Measurements from ENCODE around the gene CDK11B. TPM values are rescaled to one million over a fixed set of nuclear protein-coding genes. Genes with fewer than 3 reads are reported as not detected.

Gene CDK11B
- total RNA-seq, 4 donors from 2014 or later: 12.6 to 31.8 (median 24.7) TPM

GRCh38 chr1:1684031-1684681 is 25.4 kb upstream of the CDK11B start:
- Histone ChIP-seq H3K36me3 (peaks cover 0 to 14% (median 0%) of the 10 kb centered on the region in 3 donors), H3K4me1 (peaks cover 0 to 49% (median under 1%) of the 10 kb centered on the region in 4 donors), H3K27me3 (peaks cover 0 to 3% of the 10 kb centered on the region in 2 donors), H3K9me3 (no peaks in the 10 kb centered on the region), H3K4me3 (no peak overlapping the region), H3K27ac (no peak overlapping the region)
- WGBS, 2 donors: 82 to 86% methylated on average over 28 of the region's 28 CpGs
- TF ChIP-seq POLR2A (IDR thresholded peaks at IDR 0.05): no peak
- DNase-seq (ENCODE audit: low spot score in 2 of 2): no peak

- no peak for TF ChIP-seq POLR2A (IDR thresholded peaks at IDR 0.05)
- peaks cover 0 to 3% of the 10 kb centered on the region in 2 donors for H3K27me3 ChIP-seq
- H3K36me3 ChIP-seq: peaks cover 0 to 9% (median 0%) of the 10 kb centered on the region in 3 donors
- H3K4me1 ChIP-seq: peaks cover 0 to 57% (median 5%) of the 10 kb centered on the region in 4 donors
- no peak overlapping the region for H3K4me3 ChIP-seq
- H3K9me3 ChIP-seq: no peaks in the 10 kb centered on the region
- WGBS, 2 donors: 62 to 67% methylated on average over 26 of the region's 26 CpGs
- DNase-seq (ENCODE audit: low spot score in 2 of 2): no peak
- H3K27ac ChIP-seq: peak overlapping the region in 1 of 4 donors; percentile 28
These were observed 24.5 kb upstream of the CDK11B start for GRCh38 chr1:1683104-1683905.

GRCh38 chr1:1680912-1681273 is 22.1 kb upstream of the CDK11B start:
- Histone ChIP-seq H3K9me3 (no peaks in the 10 kb centered on the region), H3K27ac (peak overlapping the region in 2 of 4 donors; percentile 12 to 37), H3K4me1 (peaks cover 0 to 48% (median 9%) of the 10 kb centered on the region in 4 donors), H3K27me3 (peaks cover 0 to 3% of the 10 kb centered on the region in 2 donors), H3K36me3 (peaks cover 0 to 9% (median 0%) of the 10 kb centered on the region in 3 donors), H3K4me3 (no peak overlapping the region)
- DNase-seq (ENCODE audit: low spot score in 2 of 2): no peak
- WGBS, 2 donors: 67 to 82% methylated on average over 11 of the region's 11 CpGs
- TF ChIP-seq EP300 (IDR thresholded peaks at IDR 0.05) (no peak), POLR2A (IDR thresholded peaks at IDR 0.05) (no peak)
- TF ChIP-seq, protein P1, sequence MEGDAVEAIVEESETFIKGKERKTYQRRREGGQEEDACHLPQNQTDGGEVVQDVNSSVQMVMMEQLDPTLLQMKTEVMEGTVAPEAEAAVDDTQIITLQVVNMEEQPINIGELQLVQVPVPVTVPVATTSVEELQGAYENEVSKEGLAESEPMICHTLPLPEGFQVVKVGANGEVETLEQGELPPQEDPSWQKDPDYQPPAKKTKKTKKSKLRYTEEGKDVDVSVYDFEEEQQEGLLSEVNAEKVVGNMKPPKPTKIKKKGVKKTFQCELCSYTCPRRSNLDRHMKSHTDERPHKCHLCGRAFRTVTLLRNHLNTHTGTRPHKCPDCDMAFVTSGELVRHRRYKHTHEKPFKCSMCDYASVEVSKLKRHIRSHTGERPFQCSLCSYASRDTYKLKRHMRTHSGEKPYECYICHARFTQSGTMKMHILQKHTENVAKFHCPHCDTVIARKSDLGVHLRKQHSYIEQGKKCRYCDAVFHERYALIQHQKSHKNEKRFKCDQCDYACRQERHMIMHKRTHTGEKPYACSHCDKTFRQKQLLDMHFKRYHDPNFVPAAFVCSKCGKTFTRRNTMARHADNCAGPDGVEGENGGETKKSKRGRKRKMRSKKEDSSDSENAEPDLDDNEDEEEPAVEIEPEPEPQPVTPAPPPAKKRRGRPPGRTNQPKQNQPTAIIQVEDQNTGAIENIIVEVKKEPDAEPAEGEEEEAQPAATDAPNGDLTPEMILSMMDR (IDR thresholded peaks at IDR 0.05): no peak

DNA sequence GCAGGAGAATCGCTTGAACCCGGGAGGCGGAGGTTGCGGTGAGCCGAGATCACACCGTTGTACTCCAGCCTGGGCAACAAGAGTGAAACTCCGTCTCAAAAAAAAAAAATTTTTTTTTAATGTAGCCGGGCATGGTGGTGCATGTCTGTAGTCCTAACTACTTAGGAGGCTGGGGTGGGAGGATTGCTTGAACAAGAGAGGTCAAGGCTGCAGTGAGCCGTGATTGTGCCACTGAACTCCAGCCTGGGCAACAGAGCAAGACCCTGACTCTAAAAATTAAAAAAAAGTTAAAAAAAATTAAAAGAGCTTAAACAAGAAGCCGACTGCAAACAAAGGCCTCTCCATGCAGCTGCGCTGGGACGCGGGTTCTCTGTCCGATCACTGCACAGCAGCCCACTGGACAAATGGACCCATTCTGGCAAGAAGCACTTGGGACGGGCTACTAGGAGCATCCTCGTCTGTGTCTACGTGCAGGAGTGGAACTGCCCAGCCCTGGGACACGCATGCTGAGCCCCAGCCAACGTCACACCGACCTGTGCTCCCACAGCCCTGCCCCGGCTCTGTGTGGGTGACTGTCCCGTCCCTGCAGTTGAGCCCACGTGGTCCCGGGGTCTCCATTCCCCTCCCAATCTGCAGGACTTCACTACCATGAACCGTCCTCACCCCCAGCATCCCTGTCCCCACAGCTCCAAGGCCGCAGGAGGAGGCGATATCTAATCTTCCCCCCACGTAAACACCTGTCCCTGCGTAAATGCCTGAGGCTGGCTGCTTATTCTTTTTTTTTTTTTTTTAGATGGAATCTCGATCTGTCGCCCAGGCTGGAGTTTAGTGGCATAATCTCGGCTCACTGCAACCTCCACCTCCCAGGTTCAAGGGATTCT is 21.5 kb upstream of the CDK11B start:
- Histone ChIP-seq H3K36me3 (peaks cover 0 to 10% (median 0%) of the 10 kb centered on the region in 3 donors), H3K9me3 (no peaks in the 10 kb centered on the region), H3K27ac (peak overlapping the region in 2 of 4 donors; percentile 12 to 37), H3K4me1 (peaks cover 0 to 42% (median 9%) of the 10 kb centered on the region in 4 donors), H3K27me3 (no peaks in the 10 kb centered on the region), H3K4me3 (no peak overlapping the region)
- TF ChIP-seq EP300 (IDR thresholded peaks at IDR 0.05): no peak
- TF ChIP-seq POLR2A (IDR thresholded peaks at IDR 0.05): no peak
- TF ChIP-seq, protein P1 (IDR thresholded peaks at IDR 0.05): no peak
- WGBS, 2 donors: 86 to 90% methylated on average over 31 to 32 of the region's 32 CpGs
- peak in 1 of 2 donors; percentile 7 for DNase-seq (ENCODE audit: low spot score in 2 of 2)

DNA sequence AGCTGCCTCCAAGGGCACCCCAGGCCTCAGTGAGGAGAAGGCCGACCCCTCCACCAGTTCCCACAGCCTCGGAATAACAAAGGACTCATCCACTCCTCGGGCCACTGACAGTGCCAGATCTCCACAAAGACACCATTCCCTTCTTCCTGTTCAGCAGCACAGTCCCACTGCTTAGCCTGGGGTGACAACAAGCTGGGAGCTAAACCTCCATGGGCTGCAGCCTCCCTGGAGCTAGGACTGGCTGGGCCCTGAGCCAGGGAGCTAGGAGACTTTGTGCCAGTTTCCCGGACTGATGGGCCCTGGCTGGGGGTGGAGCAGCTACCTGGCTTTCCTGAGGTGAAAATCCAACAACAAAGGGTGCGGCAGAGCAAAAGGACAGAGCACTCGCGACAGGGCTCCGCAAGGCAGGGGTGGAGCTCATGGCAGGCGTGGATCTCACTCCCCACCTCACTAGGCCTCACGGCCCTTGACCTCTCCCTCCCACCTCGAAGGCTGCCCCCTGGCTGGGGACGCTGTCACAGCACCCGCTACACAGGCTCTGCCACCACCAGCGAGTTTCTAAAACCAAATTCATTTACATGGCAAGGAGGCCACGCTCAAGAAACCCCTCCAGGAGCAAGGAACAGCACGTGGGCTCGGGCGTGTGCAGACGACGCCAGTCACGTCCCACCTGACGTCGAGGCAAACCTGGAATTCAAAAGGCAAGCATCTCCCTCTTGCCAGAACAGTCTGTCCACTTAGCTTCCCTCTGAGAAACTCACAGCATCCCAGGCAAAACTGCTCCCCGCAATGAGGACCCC is 20.0 kb upstream of the CDK11B start:
- H3K36me3 ChIP-seq: peaks cover 0 to 16% (median 0%) of the 10 kb centered on the region in 3 donors
- H3K27me3 ChIP-seq: no peaks in the 10 kb centered on the region
- H3K27ac ChIP-seq: peak overlapping the region in 1 of 4 donors; percentile 62
- TF ChIP-seq, protein P1 (IDR thresholded peaks at IDR 0.05): peak in 2 of 5 experiments; percentile 8 to 23
- no peak for TF ChIP-seq POLR2A (IDR thresholded peaks at IDR 0.05)
- DNase-seq (ENCODE audit: low spot score in 2 of 2): peak in 1 of 2 donors; percentile 6
- H3K4me1 ChIP-seq: peaks cover 0 to 38% (median 9%) of the 10 kb centered on the region in 4 donors
- H3K9me3 ChIP-seq: no peaks in the 10 kb centered on the region
- H3K4me3 ChIP-seq: no peak overlapping the region
- 71 to 73% methylated on average over 15 to 23 of the region's 24 CpGs for WGBS, 2 donors

All from tibial nerve (tissue), 4 donors.